IMR-90 (cell line): ENCODE data around the gene MED19. TPM values are rescaled to one million over a fixed set of nuclear protein-coding genes. Genes with fewer than 3 reads are reported as not detected.

Source experiments
- ATAC-seq: fragments of 200-7000 bp; cut with Tn5 transposase; 2 replicates; pipeline ENCODE4 v1.9.1; 2020; ENCODE audit warnings: low read depth, mild to moderate bottlenecking, moderate library complexity
- BruUV-seq: library from RNA; stranded (reverse); fragments of 400-500 nt; replicated peaks from 2 replicates; lab custom pipeline; 2021; lab: Mats Ljungman, UMichigan
- CTCF ChIA-PET: fragments of 300-600 bp; formaldehyde crosslinking; extraction: SDS; loops from one replicate; lab custom pipeline; 2021; ENCODE audit warnings: antibody characterized with exemption; lab: Yijun Ruan, JAX
- POLR2A ChIA-PET: fragments of 300-600 bp; sonication (Branson Sonifier 250); formaldehyde crosslinking; loops from one replicate; lab custom pipeline; 2022; ENCODE audit warnings: antibody characterized with exemption; ENCODE audit not compliant: unreplicated experiment; lab: Charles Lee
- DNase-seq: peaks from one replicate; pipeline ENCODE4 v3.0.0; 2013
- H2AFZ ChIP-seq: replicated peaks from 2 replicates; pipeline ENCODE3; 2013; ENCODE audit warnings: low read length, mild to moderate bottlenecking; ENCODE audit not compliant: poor library complexity
- H2AK5ac ChIP-seq: 2 replicates; pipeline ENCODE4 v1.6.1; 2013; ENCODE audit warnings: low read depth, low read length, inconsistent platforms
- H2AK9ac ChIP-seq: replicated peaks from 2 replicates; pipeline ENCODE3; 2013; ENCODE audit warnings: mild to moderate bottlenecking, low read depth, low read length, moderate library complexity; ENCODE audit not compliant: poor library complexity
- H2BK120ac ChIP-seq: 2 replicates; pipeline ENCODE4 v1.6.1; 2013; ENCODE audit warnings: low read depth, low read length, inconsistent platforms
- H2BK15ac ChIP-seq: 3 replicates; pipeline ENCODE4 v1.6.1; 2013; ENCODE audit warnings: low read depth, low read length, inconsistent platforms
- H2BK20ac ChIP-seq: 2 replicates; pipeline ENCODE4 v1.6.1; 2013; ENCODE audit warnings: low read depth, mild to moderate bottlenecking, inconsistent platforms, low read length, moderate library complexity
- H2BK5ac ChIP-seq: 2 replicates; pipeline ENCODE4 v1.6.1; 2013; ENCODE audit warnings: mild to moderate bottlenecking, low read depth, low read length, inconsistent platforms; ENCODE audit not compliant: poor library complexity, severe bottlenecking
- H3K14ac ChIP-seq: replicated peaks from 2 replicates; pipeline ENCODE4 v1.6.1; 2013; ENCODE audit warnings: low read depth, low read length, inconsistent platforms
- H3K18ac ChIP-seq: 2 replicates; pipeline ENCODE4 v1.6.1; 2013; ENCODE audit warnings: low read depth, low read length, control low read depth
- H3K23ac ChIP-seq: 2 replicates; pipeline ENCODE4 v1.6.1; 2013; ENCODE audit warnings: low read depth, low read length, inconsistent platforms
- H3K27ac ChIP-seq: 2 replicates; pipeline ENCODE4 v1.5.1; 2013; ENCODE audit warnings: mild to moderate bottlenecking, control low read depth, low read length; ENCODE audit not compliant: insufficient read depth
- H3K27me3 ChIP-seq: 2 replicates; pipeline ENCODE4 v1.6.1; 2013; ENCODE audit warnings: low read length; ENCODE audit not compliant: control insufficient read depth, insufficient read depth
- H3K36me3 ChIP-seq: 2 replicates; pipeline ENCODE4 v1.6.1; 2013; ENCODE audit warnings: low read length, mixed read lengths; ENCODE audit not compliant: control insufficient read depth, insufficient read depth
- H3K4ac ChIP-seq: 2 replicates; pipeline ENCODE4 v1.6.1; 2013; ENCODE audit warnings: low read depth, low read length, inconsistent platforms
- H3K4me1 ChIP-seq: 2 replicates; pipeline ENCODE4 v1.6.1; 2013; ENCODE audit warnings: low read length, mixed read lengths; ENCODE audit not compliant: control insufficient read depth, insufficient read depth
- H3K4me2 ChIP-seq: 2 replicates; pipeline ENCODE4 v1.6.1; 2013; ENCODE audit warnings: low read depth, mild to moderate bottlenecking, control low read depth, low read length, moderate library complexity
- H3K4me3 ChIP-seq: 2 replicates; pipeline ENCODE4 v1.5.1; 2013; ENCODE audit warnings: low read depth, mild to moderate bottlenecking, control low read depth, low read length, moderate library complexity; ENCODE audit not compliant: insufficient read depth
- H3K56ac ChIP-seq: 2 replicates; pipeline ENCODE4 v1.6.1; 2013; ENCODE audit warnings: low read length, inconsistent platforms; ENCODE audit not compliant: insufficient read depth; ENCODE audit errors: extremely low read depth
- H3K79me1 ChIP-seq, 2 experiments: 2 replicates each; pipeline ENCODE4 v1.6.1; 2013; ENCODE audit warnings: low read length in 2 of 2, inconsistent platforms in 1 of 2, low read depth in 1 of 2
- H3K9ac ChIP-seq: 2 replicates; pipeline ENCODE4 v1.6.1; 2013; ENCODE audit warnings: low read depth, low read length, control low read depth
- H3K9me1 ChIP-seq: 2 replicates; pipeline ENCODE4 v1.6.1; 2013; ENCODE audit warnings: low read length, inconsistent platforms; ENCODE audit not compliant: insufficient read depth
- H3K9me3 ChIP-seq: 2 replicates; pipeline ENCODE4 v1.6.1; 2013; ENCODE audit warnings: low read length; ENCODE audit not compliant: control insufficient read depth, insufficient read depth
- H4K20me1 ChIP-seq: 2 replicates; pipeline ENCODE4 v1.6.1; 2013; ENCODE audit warnings: low read length, inconsistent platforms; ENCODE audit not compliant: insufficient read depth
- H4K5ac ChIP-seq: 2 replicates; pipeline ENCODE4 v1.6.1; 2013; ENCODE audit warnings: mild to moderate bottlenecking, low read depth, low read length, control low read depth
- H4K8ac ChIP-seq, 2 experiments: 2 replicates each; pipeline ENCODE4 v1.6.1; 2013; ENCODE audit warnings: low read depth in 2 of 2, low read length in 2 of 2, control low read depth in 1 of 2, inconsistent platforms in 1 of 2
- H4K91ac ChIP-seq: 2 replicates; pipeline ENCODE4 v1.6.1; 2013; ENCODE audit warnings: low read depth, low read length, inconsistent platforms; ENCODE audit not compliant: insufficient read depth
- CEBPB ChIP-seq: IDR thresholded peaks from 2 replicates; pipeline ENCODE4 v1.6.1; 2012; ENCODE audit warnings: low read depth, low read length, improper control_type of control experiment
- CHD1 ChIP-seq: IDR thresholded peaks from 2 replicates; pipeline ENCODE4 v1.6.1; 2012; ENCODE audit warnings: low read depth, low read length, improper control_type of control experiment
- FOS ChIP-seq: fragments of 150-350 bp; IDR thresholded peaks from 2 replicates; pipeline ENCODE4 v1.6.1; 2016; ENCODE audit warnings: low read depth, low read length
- MAFK ChIP-seq: IDR thresholded peaks from 2 replicates; pipeline ENCODE4 v1.6.1; 2012; ENCODE audit warnings: low read depth, low read length, improper control_type of control experiment
- MAZ ChIP-seq: IDR thresholded peaks from 2 replicates; pipeline ENCODE4 v1.6.1; 2012; ENCODE audit warnings: low read depth, mild to moderate bottlenecking, low read length, improper control_type of control experiment, moderate library complexity, borderline replicate concordance
- NFE2L2 ChIP-seq: fragments of 150-350 bp; IDR thresholded peaks from 2 replicates; pipeline ENCODE4 v1.6.1; 2016; ENCODE audit warnings: low read depth, mild to moderate bottlenecking, low read length
- POLR2A ChIP-seq: IDR thresholded peaks from 2 replicates; pipeline ENCODE4 v1.6.1; 2012; ENCODE audit warnings: mild to moderate bottlenecking, low read depth, low read length
- RAD21 ChIP-seq: IDR thresholded peaks from 2 replicates; pipeline ENCODE4 v1.6.1; 2012; ENCODE audit warnings: low read length, improper control_type of control experiment
- RCOR1 ChIP-seq: IDR thresholded peaks from 2 replicates; pipeline ENCODE4 v1.6.1; 2012; ENCODE audit warnings: mild to moderate bottlenecking, low read length, improper control_type of control experiment; ENCODE audit not compliant: insufficient replicate concordance
- SMC3 ChIP-seq: fragments of 150-350 bp; IDR thresholded peaks from 2 replicates; pipeline ENCODE4 v1.6.1; 2016; ENCODE audit warnings: low read depth, mild to moderate bottlenecking, antibody characterized with exemption, low read length, moderate library complexity
- WGBS, 2 experiments: methylation state at CpG; one replicate each; pipeline versions ENCODE4 v1.1.5 to v1.1.7; 2013; ENCODE audit warnings: missing lambda C conversion rate in 2 of 2; ENCODE audit not compliant: insufficient read length in 1 of 2; ENCODE audit errors: extremely low coverage in 2 of 2; 5-methylcytosine and 5-hydroxymethylcytosine counted together
- dilution Hi-C: fragments of 300-500 bp; cut with HindIII; formaldehyde crosslinking; loops from one replicate; pipeline ENCODE4 v1.14.3; 2018; ENCODE audit warnings: low sequenced_read_pairs; ENCODE audit not compliant: unreplicated experiment
- in situ Hi-C: fragments of 300-500 bp; cut with MboI; formaldehyde crosslinking; loops from 3 replicates; pipeline ENCODE4 v1.14.3; 2019; ENCODE audit warnings: low sequenced_read_pairs, inconsistent platforms, mixed read lengths
- intact Hi-C: fragments of 100-400 bp; cut with micrococcal nuclease; formaldehyde crosslinking; loops from 2 replicates; pipeline ENCODE4 v1.10.0; 2022
- polyA plus RNA-seq, 3 experiments: library from polyadenylated mRNA; depleted of rRNA; stranded (reverse); fragments of >200 nt; gene quantifications; 2 replicates each; pipeline ENCODE4 v1.2.3, GENCODE V29; 2012; ENCODE audit warnings: low replicate concordance in 1 of 3
- total RNA-seq: library from RNA; depleted of rRNA; stranded (reverse); fragments of >200 nt; gene quantifications from 2 replicates; pipeline ENCODE4 v1.2.3, GENCODE V29; 2012
- TF ChIP-seq, protein P1 (sequence below): fragments of 150-350 bp; IDR thresholded peaks from 2 replicates; pipeline ENCODE4 v1.6.1; 2016; ENCODE audit warnings: low read depth, mild to moderate bottlenecking, low read length, moderate library complexity, borderline replicate concordance
- TF ChIP-seq, protein P2 (sequence below): fragments of 150-350 bp; IDR thresholded peaks from 2 replicates; pipeline ENCODE4 v1.6.1; 2017; ENCODE audit warnings: mild to moderate bottlenecking, antibody characterized with exemption, low read length, low read depth

The MED19 gene
- total and polyA plus RNA-seq, 2 of the 4 experiments (the other 2 are of a cell fraction): 14.0 to 35.0 TPM

DNA sequence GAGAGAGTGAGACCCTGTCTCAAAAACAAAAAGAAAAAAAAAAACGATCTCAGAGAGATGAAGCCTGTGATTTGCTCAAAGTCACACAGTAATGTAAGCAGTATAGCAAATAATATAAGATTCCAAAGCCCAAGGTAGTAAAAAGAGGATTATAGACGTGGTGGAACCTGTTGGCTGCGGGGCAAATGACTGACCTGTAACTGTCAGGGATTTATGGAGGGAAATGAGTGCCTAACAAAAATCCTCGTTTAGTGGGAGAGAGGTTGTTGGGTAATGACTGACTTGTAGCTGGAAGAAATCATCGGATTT, 55.2 kb downstream of the MED19 start:
- Histone ChIP-seq H4K5ac (peak overlapping the region; percentile 56), H3K79me1 (peaks cover 11 to 21% of the 10 kb centered on the region in 2 experiments), H3K4me1 (no peaks in the 10 kb centered on the region), H3K23ac (peak overlapping the region; percentile 68; the same call in 1 of the 2 replicates), H3K27me3 (no peaks in the 10 kb centered on the region), H3K9me1 (no peaks in the 10 kb centered on the region), H3K36me3 (peaks cover 15% of the 10 kb centered on the region), H2BK120ac (no peak overlapping the region), H2BK15ac (no peak overlapping the region), H2BK5ac (peak overlapping the region; percentile 83), H3K27ac (no peak overlapping the region; the same call in 1 of the 2 replicates), H4K8ac (peak overlapping the region; percentile 79 to 97), H3K56ac (peak overlapping the region; percentile 82; the same call in 1 of the 2 replicates), H2AK5ac (no peak overlapping the region; the same call in 1 of the 2 replicates), H3K4ac (peak overlapping the region; percentile 76; the same call in 1 of the 2 replicates), H2AK9ac (no peak overlapping the region), H4K20me1 (no peaks in the 10 kb centered on the region; the same call in 1 of the 2 replicates), H2AFZ (peak overlapping the region; percentile 62), H3K9ac (peak overlapping the region; percentile 83), H3K14ac (no peak overlapping the region), H2BK20ac (no peak overlapping the region), H3K9me3 (no peaks in the 10 kb centered on the region), H3K4me3 (no peak overlapping the region), H3K18ac (no peak overlapping the region), H3K4me2 (peak overlapping the region; percentile 82), H4K91ac (no peak overlapping the region)
- no peak for DNase-seq
- ATAC-seq: no peak
- TF ChIP-seq, protein P1, sequence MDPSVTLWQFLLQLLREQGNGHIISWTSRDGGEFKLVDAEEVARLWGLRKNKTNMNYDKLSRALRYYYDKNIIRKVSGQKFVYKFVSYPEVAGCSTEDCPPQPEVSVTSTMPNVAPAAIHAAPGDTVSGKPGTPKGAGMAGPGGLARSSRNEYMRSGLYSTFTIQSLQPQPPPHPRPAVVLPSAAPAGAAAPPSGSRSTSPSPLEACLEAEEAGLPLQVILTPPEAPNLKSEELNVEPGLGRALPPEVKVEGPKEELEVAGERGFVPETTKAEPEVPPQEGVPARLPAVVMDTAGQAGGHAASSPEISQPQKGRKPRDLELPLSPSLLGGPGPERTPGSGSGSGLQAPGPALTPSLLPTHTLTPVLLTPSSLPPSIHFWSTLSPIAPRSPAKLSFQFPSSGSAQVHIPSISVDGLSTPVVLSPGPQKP: no peak
- TF ChIP-seq CEBPB (no peak), CHD1 (no peak), RAD21 (no peak), NFE2L2 (no peak), MAZ (no peak), RCOR1 (no peak), MAFK (no peak), FOS (no peak), POLR2A (no peak), SMC3 (no peak)
- TF ChIP-seq, protein P2, sequence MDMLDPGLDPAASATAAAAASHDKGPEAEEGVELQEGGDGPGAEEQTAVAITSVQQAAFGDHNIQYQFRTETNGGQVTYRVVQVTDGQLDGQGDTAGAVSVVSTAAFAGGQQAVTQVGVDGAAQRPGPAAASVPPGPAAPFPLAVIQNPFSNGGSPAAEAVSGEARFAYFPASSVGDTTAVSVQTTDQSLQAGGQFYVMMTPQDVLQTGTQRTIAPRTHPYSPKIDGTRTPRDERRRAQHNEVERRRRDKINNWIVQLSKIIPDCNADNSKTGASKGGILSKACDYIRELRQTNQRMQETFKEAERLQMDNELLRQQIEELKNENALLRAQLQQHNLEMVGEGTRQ: no peak
- CTCF ChIA-PET: no interaction called here
- dilution Hi-C loops: no loop called here
- in situ Hi-C loops: no loop called here
- no TSS peak for BruUV-seq
- POLR2A ChIA-PET: no interaction called here
- no CpG with 5 or more reads among the region's 5 CpGs for WGBS, 2 experiments
- intact Hi-C loops: no loop called here
